HepG2 (cell line): ENCODE data around the gene MAPK8IP3. TPM values are rescaled to one million over a fixed set of nuclear protein-coding genes. Genes with fewer than 3 reads are reported as not detected.

Experiments
- GABPA ChIP-seq, 2 experiments: IDR thresholded peaks; 2 replicates each; pipeline ENCODE4 v1.6.1; 2011 to 2016; ENCODE audit warnings: low read depth in 2 of 2, low read length in 1 of 2, missing biosample characterization in 1 of 2, missing genetic modification characterization in 1 of 2
- GATA4 ChIP-seq: sonication (generic); IDR thresholded peaks from 2 replicates; pipeline ENCODE4 v1.6.1; 2016; ENCODE audit warnings: antibody characterized with exemption, low read depth, borderline replicate concordance
- MAF1 ChIP-seq: sonication (generic); formaldehyde crosslinking; IDR thresholded peaks from 2 replicates; pipeline ENCODE4 v1.5.0; 2020; ENCODE audit warnings: missing genetic modification reagents, borderline replicate concordance
- MTF1 ChIP-seq: sonication (generic); formaldehyde crosslinking; IDR thresholded peaks from 2 replicates; pipeline ENCODE4 v1.5.0; 2020; ENCODE audit warnings: missing genetic modification reagents
- RFX5 ChIP-seq: IDR thresholded peaks from 2 replicates; pipeline ENCODE4 v1.6.1; 2011; ENCODE audit warnings: low read depth, low read length, improper control_type of control experiment
- SUZ12 ChIP-seq: fragments of 150-350 bp; IDR thresholded peaks from 2 replicates; pipeline ENCODE4 v1.6.1; 2014; ENCODE audit warnings: low read depth, low read length
- YEATS4 ChIP-seq: sonication (generic); formaldehyde crosslinking; IDR thresholded peaks from 2 replicates; pipeline ENCODE4 v1.4.0; 2020; ENCODE audit warnings: missing genetic modification reagents, borderline replicate concordance
- ZNF550 ChIP-seq: sonication (generic); formaldehyde crosslinking; IDR thresholded peaks from 2 replicates; pipeline ENCODE4 v1.4.0; 2020; ENCODE audit warnings: mild to moderate bottlenecking, missing genetic modification reagents, borderline replicate concordance
- ZNF724P ChIP-seq: sonication (generic); formaldehyde crosslinking; IDR thresholded peaks from 2 replicates; pipeline ENCODE4 v1.8.0; 2022; ENCODE audit warnings: missing genetic modification reagents, borderline replicate concordance
- polyA plus RNA-seq, 8 experiments: library from polyadenylated mRNA; depleted of rRNA in 3 of 8; stranded (reverse) in 7 of 8; unstranded in 1 of 8; fragments of >200 nt; fragmentation: Illumina TruSeq in 4 of 8; extraction: Trizol in 4 of 8; gene quantifications; 2 replicates each; pipeline versions ENCODE4 v1.2.1 to v1.2.3, GENCODE V29; 2011 to 2016; ENCODE audit warnings: low read depth in 4 of 8, missing spikeins in 1 of 8, mixed read lengths in 1 of 8; ENCODE audit not compliant: insufficient read depth in 1 of 8
- total RNA-seq, 5 experiments: library from RNA; depleted of rRNA; stranded (reverse); fragments of >200 nt; fragmentation: Illumina TruSeq; extraction: Trizol; gene quantifications; 2 replicates each; pipeline ENCODE4 v1.2.3, GENCODE V29; 2016; ENCODE audit warnings: low read depth in 1 of 5
- TF ChIP-seq, protein P1 (sequence below): IDR thresholded peaks from 2 replicates; pipeline ENCODE4 v1.6.1; 2016; ENCODE audit warnings: mild to moderate bottlenecking
- TF ChIP-seq, protein P2 (sequence below): IDR thresholded peaks from 2 replicates; pipeline ENCODE4 v1.6.1; 2012; ENCODE audit warnings: inconsistent platforms

Gene MAPK8IP3
- total and polyA plus RNA-seq, 2 of the 13 experiments (the other 11 are each of a cell fraction or from before 2014, with no cell fraction given), result 25.1 to 41.7 TPM

DNA sequence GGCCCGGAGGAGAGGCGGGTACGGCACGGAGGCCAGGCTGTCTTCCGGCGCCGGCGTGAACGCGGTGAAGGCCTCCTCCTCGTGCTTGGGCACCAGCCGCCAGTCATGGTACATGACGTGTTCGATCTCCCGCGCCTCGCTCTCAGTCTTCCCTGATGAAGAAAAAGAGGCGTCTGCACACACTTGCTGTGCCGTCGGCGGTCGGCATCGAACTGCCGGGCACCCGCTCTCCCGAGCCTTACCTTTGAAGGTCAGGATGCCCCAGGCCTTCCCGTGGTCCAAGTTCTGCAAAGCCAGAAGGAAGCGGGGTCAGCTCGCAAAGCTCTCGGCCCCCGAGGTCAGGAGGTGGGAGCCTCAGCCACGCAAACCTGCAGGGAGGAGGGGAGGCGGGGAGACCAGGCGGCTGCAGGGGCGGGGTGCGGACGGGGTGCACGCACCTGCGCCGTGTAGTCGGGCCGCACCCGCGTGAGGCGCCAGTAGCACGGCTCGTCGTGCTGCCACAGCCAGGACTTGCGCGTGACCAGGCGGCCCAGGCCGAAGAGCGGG lies 66.4 kb downstream of the MAPK8IP3 start, which contains the start of gene EME2 (continued):
- TF ChIP-seq SUZ12 (no peak), ZNF724P (peak; percentile 26; the same call in 1 of the 2 replicates), ZNF550 (CRISPR knock-in tag) (0 out of 2 replicates have a peak, but pooled peaks have one; percentile 24), RFX5 (no peak), MAF1 (no peak), GATA4 (no peak), YEATS4 (CRISPR knock-in tag) (no peak), MTF1 (CRISPR knock-in tag) (no peak), GABPA (IDR thresholded peaks at IDR 0.05; ENCODE audit: low read depth, low read length) (no peak), GABPA (CRISPR knock-in tag; IDR thresholded peaks at IDR 0.05; ENCODE audit: low read depth) (no peak)
- TF ChIP-seq, protein P1, sequence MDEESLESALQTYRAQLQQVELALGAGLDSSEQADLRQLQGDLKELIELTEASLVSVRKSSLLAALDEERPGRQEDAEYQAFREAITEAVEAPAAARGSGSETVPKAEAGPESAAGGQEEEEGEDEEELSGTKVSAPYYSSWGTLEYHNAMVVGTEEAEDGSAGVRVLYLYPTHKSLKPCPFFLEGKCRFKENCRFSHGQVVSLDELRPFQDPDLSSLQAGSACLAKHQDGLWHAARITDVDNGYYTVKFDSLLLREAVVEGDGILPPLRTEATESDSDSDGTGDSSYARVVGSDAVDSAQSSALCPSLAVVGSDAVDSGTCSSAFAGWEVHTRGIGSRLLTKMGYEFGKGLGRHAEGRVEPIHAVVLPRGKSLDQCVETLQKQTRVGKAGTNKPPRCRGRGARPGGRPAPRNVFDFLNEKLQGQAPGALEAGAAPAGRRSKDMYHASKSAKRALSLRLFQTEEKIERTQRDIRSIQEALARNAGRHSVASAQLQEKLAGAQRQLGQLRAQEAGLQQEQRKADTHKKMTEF, result no peak
- TF ChIP-seq, protein P2, sequence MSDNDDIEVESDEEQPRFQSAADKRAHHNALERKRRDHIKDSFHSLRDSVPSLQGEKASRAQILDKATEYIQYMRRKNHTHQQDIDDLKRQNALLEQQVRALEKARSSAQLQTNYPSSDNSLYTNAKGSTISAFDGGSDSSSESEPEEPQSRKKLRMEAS, result peak; percentile 35; the same call in 1 of the 2 replicates
